ENCODE data around the gene CDCA5. TPM values are rescaled to one million over a fixed set of nuclear protein-coding genes. Genes with fewer than 3 reads are reported as not detected.

The CDCA5 gene
- total and polyA plus RNA-seq, 3 experiments from 2014 or later: 0.54 to 98.8 (median 94.9) TPM

DNA sequence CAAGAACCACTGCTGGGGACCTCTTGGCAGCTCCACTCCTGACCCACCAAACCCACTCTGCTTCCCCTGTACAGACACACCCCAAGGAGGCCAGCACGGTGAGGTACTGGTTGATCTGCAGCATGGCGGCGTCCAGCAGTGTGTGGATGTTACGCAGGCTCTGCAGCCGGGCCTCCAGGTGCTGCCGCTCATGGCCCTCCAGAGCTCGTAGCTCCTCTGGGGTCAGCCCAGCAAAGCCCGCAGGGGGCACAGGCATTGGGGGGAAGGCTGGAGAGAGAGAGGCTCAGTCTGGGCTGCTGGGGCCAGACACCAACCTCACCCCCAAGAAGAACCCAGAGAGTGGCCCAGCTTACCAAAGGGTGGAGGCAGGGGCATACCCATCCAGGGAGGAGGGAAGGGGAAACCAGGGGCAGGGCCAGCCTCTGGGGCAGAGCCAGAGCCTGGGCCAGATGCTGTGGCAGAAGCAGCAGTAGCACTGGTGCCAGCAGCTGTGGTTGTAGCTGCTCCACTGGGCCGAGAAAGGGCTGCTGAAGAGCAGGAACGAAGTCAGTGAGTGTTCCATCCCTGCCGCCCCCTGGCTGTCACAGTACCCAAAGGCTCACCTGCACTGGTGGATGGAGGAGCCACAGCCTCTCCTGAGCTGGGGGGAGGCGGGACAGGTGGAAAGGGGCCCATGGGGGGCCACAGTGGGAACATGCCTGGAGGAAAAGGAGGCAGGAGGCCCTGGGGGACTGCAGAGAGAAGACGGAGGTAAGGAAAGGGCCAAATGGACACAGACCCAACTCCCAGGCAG, 46.0 kb upstream of the CDCA5 start:
- Histone ChIP-seq H3K4me3 (ENCODE audit: low read length) (no peak overlapping the region), H3K36me3 (ENCODE audit: insufficient read depth, low read length) (peaks cover 66% of the 10 kb centered on the region), H3K27ac (ENCODE audit: low read depth, low read length) (no peak overlapping the region), H3K9me3 (ENCODE audit: low read length) (no peaks in the 10 kb centered on the region), H3K27me3 (ENCODE audit: insufficient read depth, low read length, poor library complexity, severe bottlenecking) (no peaks in the 10 kb centered on the region), H3K4me1 (ENCODE audit: insufficient read depth, low read length) (peaks cover 15% of the 10 kb centered on the region)
- Mint-ChIP-seq H3K27ac (peak overlapping the region in 1 of 8 donors; percentile 52), H3K4me1 (peaks cover 16 to 34% (median 17%) of the 10 kb centered on the region in 3 donors), H3K27me3 (peaks cover 0 to under 1% of the 10 kb centered on the region in 2 donors), H3K4me3 (peak overlapping the region in 1 of 7 donors; percentile 64), H3K9me3 (no peaks in the 10 kb centered on the region), H3K36me3 (peaks cover 0 to 95% (median 7%) of the 10 kb centered on the region in 3 donors)
- ChIA-PET POLR2A (interaction anchor here (0.6 kb wide), 1 partner anchor 1291 kb away, joined by 4 read pairs; the partner anchor contains the start of gene NPAS4), CTCF (interaction anchor here (0.9 to 2.4 kb wide), 3 partner anchors 8 to 18 kb away, joined by 3 to 10 read pairs (median 3); partner anchors contain the start of genes FAU, MRPL49, TM7SF2 and ZNHIT2)
- peak in 1 of 5 donors; percentile 44 for DNase-seq

DNA sequence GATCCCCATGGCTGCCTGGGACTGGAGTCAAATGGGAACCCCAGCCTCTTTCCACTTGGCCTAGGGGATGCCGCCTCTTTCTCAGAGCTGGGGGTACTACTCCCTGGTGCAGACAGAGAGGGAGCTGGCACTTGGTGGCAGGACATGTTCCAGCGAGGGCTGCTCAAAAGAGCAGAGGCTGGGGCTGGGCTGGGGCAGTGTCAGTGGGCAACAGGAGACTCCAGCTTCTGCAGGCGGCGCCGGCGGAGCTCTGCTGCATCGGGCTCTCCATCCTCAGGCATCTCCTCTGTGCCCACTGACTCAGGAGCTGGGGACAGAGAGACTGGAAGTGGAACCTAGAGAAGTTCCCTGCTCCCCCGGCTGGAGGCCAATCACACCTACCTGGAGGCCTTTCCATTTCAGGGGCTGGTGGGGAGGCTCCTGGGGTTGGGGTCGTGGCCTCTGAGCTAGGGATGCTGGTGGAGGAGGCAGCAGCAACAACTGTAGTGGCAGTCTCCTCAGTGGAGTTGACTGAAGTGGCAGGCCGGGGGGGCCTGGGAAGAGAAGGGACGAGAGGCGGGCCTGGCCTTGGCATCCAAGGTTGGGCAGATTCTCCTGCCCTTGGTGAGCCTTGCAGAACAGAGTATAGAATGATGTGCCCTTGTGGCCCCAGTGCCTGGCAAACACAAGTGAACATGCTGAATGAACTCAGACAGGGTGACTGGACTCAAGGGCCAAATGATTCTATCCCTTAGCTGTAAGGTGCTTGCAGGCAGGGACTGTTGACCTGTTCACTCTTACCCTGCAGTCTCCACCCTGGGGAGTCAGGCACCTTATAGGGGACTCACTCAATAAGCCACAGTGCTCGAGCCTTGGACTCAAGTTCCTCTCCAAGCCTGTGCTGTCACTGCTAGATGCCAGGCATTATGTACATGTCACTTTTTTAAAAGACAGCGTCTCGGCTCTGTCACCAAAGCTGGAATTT, 44.6 kb upstream of the CDCA5 start:
- no peaks in the 10 kb centered on the region for H3K27me3 Mint-ChIP-seq
- DNase-seq: peak in 1 of 5 donors; percentile 39
- POLR2A ChIA-PET: no interaction called here
- Histone ChIP-seq H3K27me3 (ENCODE audit: insufficient read depth, low read length, poor library complexity, severe bottlenecking) (no peaks in the 10 kb centered on the region), H3K9me3 (ENCODE audit: low read length) (no peaks in the 10 kb centered on the region), H3K4me1 (ENCODE audit: insufficient read depth, low read length) (peaks cover 12% of the 10 kb centered on the region), H3K4me3 (ENCODE audit: low read length) (no peak overlapping the region), H3K36me3 (ENCODE audit: insufficient read depth, low read length) (peaks cover 73% of the 10 kb centered on the region), H3K27ac (ENCODE audit: low read depth, low read length) (no peak overlapping the region)
- H3K4me1 Mint-ChIP-seq: peaks cover 13 to 32% (median 16%) of the 10 kb centered on the region in 3 donors
- H3K9me3 Mint-ChIP-seq: no peaks in the 10 kb centered on the region
- peak overlapping the region in 1 of 8 donors; percentile 38 for H3K27ac Mint-ChIP-seq
- H3K36me3 Mint-ChIP-seq: peaks cover 0 to 92% (median 8%) of the 10 kb centered on the region in 3 donors
- CTCF ChIA-PET: interaction anchor here (1.6 to 2.4 kb wide), 2 partner anchors 17 to 281 kb away, joined by 4 to 10 read pairs; partner anchors contain the start of gene TM7SF2
- H3K4me3 Mint-ChIP-seq: no peak overlapping the region

DNA sequence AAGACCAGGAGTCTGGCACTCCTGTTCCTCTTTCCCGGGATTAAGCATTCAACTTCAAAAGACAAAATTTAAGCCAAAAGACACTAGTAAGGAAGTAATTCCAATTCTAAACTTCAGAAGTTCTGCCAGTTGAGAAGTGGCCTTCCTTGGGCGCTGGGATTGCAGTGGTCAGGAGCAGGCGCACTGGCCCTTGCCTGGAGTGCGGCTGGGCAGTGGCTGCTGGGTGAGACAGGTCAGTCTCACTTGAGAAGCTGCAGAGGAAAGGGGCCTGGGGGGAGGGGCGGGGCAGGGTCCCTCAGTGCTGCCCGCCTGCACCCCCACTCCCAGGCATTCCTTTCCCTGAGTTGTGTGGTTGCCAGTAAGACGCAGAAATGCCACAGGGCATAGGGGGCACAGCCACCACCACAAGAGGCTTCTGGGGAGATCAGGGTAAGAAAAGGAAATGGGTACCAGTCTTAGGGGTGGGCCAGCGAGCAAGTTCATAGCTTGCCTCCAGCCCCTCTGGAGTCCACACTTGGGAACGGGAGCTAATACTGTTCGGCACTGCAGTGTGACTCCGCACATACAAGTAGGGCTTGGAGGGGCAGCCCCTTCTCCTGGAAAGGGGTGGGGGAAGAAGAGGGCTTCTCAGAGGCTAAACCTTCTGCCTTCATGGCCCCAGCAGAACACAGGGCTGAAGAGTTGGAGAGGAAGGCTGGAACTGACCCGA, 43.8 kb upstream of the CDCA5 start:
- CTCF ChIA-PET: interaction anchor here (1.6 kb wide), 1 partner anchor 280 kb away, joined by 4 read pairs; no protein-coding TSS in a partner anchor
- H3K4me1 Mint-ChIP-seq: peaks cover 9 to 32% (median 12%) of the 10 kb centered on the region in 3 donors
- Histone ChIP-seq H3K36me3 (ENCODE audit: insufficient read depth, low read length) (peaks cover 69% of the 10 kb centered on the region), H3K27me3 (ENCODE audit: insufficient read depth, low read length, poor library complexity, severe bottlenecking) (no peaks in the 10 kb centered on the region), H3K4me3 (ENCODE audit: low read length) (no peak overlapping the region), H3K27ac (ENCODE audit: low read depth, low read length) (no peak overlapping the region), H3K4me1 (ENCODE audit: insufficient read depth, low read length) (peaks cover 11% of the 10 kb centered on the region), H3K9me3 (ENCODE audit: low read length) (no peaks in the 10 kb centered on the region)
- peak overlapping the region in 2 of 8 donors; percentile 7 to 33 for H3K27ac Mint-ChIP-seq
- H3K27me3 Mint-ChIP-seq: no peaks in the 10 kb centered on the region
- H3K36me3 Mint-ChIP-seq: peaks cover 0 to 88% (median 8%) of the 10 kb centered on the region in 3 donors
- POLR2A ChIA-PET: no interaction called here
- H3K9me3 Mint-ChIP-seq: no peaks in the 10 kb centered on the region
- peak in 1 of 5 donors; percentile 32 for DNase-seq
- no peak overlapping the region for H3K4me3 Mint-ChIP-seq

DNA sequence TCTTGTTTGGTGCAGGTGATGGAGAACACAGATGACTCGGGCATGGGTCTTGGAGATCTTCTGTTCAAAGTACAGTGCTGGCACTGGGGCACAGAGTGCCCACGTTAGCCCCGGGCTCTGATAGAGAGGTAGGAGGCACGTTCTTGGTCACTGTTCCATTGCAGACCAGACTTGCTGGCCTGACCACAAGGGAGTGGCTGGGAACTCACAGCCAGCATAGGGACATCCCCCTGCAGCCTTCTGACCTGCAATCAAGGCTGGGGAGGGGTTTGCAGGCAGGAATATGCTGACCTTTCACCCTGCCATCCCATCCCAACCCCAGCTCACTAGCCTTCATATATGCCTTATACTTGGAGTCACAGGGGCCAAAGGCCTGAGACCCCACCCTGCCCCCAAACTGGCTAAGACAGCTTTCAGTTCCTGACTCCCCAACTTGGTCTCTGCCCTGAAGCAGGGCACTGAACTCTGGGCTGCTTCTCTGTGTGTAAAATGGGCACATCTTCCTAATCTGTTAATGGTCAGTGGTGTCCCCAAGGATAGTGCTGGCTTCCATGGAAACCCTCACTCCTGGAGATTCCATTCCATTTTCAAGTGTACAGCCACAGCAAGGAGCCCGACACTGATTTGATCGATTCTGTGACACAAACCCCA, 42.9 kb upstream of the CDCA5 start:
- ChIA-PET POLR2A (interaction anchor here (0.6 kb wide), 1 partner anchor 9 kb away, joined by 3 read pairs; the partner anchor contains the start of gene ZNHIT2), CTCF (no interaction called here)
- H3K27me3 Mint-ChIP-seq: no peaks in the 10 kb centered on the region
- no peaks in the 10 kb centered on the region for H3K9me3 Mint-ChIP-seq
- no peaks in the 10 kb centered on the region for H3K27me3 ChIP-seq (ENCODE audit: insufficient read depth, low read length, poor library complexity, severe bottlenecking)
- H3K36me3 Mint-ChIP-seq: peaks cover 3 to 88% (median 8%) of the 10 kb centered on the region in 3 donors
- H3K4me3 Mint-ChIP-seq: peak overlapping the region in 2 of 7 donors; percentile 17 to 54
- H3K9me3 ChIP-seq (ENCODE audit: low read length): no peaks in the 10 kb centered on the region
- H3K27ac ChIP-seq (ENCODE audit: low read depth, low read length): no peak overlapping the region
- peaks cover 7% of the 10 kb centered on the region for H3K4me1 ChIP-seq (ENCODE audit: insufficient read depth, low read length)
- no peak overlapping the region for H3K4me3 ChIP-seq (ENCODE audit: low read length)
- peak in 1 of 5 donors; percentile 31 for DNase-seq
- peaks cover 15 to 31% (median 19%) of the 10 kb centered on the region in 3 donors for H3K4me1 Mint-ChIP-seq
- peaks cover 60% of the 10 kb centered on the region for H3K36me3 ChIP-seq (ENCODE audit: insufficient read depth, low read length)
- peak overlapping the region in 4 of 8 donors; percentile 29 to 83 (median 68) for H3K27ac Mint-ChIP-seq

DNA sequence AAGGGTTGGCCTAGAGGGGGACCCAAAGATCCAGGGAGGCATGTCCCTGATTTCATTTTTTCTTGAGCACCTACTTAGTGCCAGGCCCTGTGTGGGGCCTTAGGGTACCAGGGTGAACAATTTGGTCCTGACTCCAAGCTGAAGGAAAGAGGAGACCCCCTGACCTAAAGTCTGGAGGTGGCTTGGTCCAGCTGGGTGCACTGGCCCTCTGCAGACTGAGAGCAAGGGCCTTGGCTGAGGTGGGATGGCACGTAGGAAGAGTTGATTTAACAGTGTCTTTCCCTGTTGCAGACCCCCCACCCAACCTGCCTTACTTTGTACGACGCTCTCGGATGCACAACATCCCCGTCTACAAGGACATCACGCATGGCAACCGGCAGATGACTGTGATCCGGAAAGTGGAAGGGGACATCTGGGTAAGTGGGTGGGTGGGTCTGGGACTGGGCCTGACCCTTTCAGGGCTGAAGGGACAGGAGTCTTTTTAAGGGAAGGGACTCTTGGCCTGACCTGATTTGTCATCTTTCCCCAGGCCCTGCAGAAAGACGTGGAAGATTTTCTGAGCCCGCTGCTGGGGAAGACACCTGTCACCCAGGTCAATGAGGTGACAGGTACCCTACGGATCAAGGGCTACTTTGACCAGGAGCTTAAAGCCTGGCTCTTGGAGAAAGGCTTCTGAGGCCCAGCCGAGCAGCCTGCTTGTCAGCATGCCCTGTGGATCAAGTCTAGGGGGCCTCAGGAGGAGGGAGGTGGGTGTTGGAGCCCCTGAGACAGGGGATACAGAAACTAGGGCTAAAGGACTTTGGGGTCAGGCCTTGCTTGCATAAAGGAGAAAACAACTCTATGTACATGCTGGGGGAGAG, 41.6 kb upstream of the CDCA5 start:
- no peak overlapping the region for H3K4me3 ChIP-seq (ENCODE audit: low read length)
- peak overlapping the region in 3 of 8 donors; percentile 42 to 69 (median 50) for H3K27ac Mint-ChIP-seq
- no peaks in the 10 kb centered on the region for H3K27me3 Mint-ChIP-seq
- H3K27ac ChIP-seq (ENCODE audit: low read depth, low read length): no peak overlapping the region
- CTCF ChIA-PET: no interaction called here
- no peaks in the 10 kb centered on the region for H3K9me3 ChIP-seq (ENCODE audit: low read length)
- peaks cover 4 to 88% (median 7%) of the 10 kb centered on the region in 3 donors for H3K36me3 Mint-ChIP-seq
- H3K36me3 ChIP-seq (ENCODE audit: insufficient read depth, low read length): peaks cover 59% of the 10 kb centered on the region
- no peaks in the 10 kb centered on the region for H3K9me3 Mint-ChIP-seq
- POLR2A ChIA-PET: interaction anchor here (0.5 kb wide), 1 partner anchor 134 kb away, joined by 3 read pairs; no protein-coding TSS in a partner anchor
- H3K4me1 ChIP-seq (ENCODE audit: insufficient read depth, low read length): peaks cover 18% of the 10 kb centered on the region
- H3K27me3 ChIP-seq (ENCODE audit: insufficient read depth, low read length, poor library complexity, severe bottlenecking): no peaks in the 10 kb centered on the region
- peak overlapping the region in 1 of 7 donors; percentile 69 for H3K4me3 Mint-ChIP-seq
- DNase-seq: peak in 1 of 5 donors; percentile 17
- H3K4me1 Mint-ChIP-seq: peaks cover 21 to 36% (median 30%) of the 10 kb centered on the region in 3 donors

DNA sequence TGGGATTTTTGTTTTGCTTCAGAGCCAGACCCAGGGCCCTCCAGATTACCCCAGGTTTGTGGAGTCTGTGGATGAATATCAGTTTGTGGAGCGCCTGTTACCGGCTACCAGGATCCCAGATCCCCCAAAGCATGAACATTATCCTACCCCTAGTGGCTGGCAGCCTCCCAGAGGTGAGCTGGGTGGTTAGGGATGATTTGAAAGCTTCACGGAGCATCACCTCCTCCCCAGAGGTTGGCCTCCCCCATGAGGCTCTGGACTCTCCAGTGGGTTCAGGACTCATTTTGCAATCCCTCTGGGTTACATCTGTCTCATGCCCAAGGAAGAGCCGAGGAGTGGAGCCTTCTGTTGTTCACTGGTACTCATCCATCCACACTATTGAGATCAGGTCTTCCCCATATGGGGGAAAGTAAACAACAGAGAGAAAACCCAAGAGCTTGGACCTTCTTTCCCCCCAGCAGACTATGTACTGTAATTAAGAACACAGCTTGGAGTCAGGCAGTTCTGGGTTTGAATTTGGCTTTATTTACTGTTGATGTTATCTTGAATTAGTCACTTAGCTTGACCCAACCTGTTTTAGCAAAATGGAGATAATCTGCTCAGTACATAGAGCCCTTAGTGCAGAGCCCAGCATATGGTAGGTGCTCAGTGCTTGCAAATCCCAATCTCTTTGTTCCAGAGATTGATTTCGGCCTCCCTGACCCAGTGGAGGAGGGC, 40.8 kb upstream of the CDCA5 start:
- peaks cover 21% of the 10 kb centered on the region for H3K4me1 ChIP-seq (ENCODE audit: insufficient read depth, low read length)
- peaks cover 22 to 41% (median 33%) of the 10 kb centered on the region in 3 donors for H3K4me1 Mint-ChIP-seq
- H3K27me3 Mint-ChIP-seq: no peaks in the 10 kb centered on the region
- ChIA-PET POLR2A (interaction anchor here (1.0 to 1.2 kb wide), 2 partner anchors 10 to 13 kb away, joined by 3 to 4 read pairs; partner anchors contain the start of gene SYVN1), CTCF (no interaction called here)
- peak overlapping the region in 6 of 8 donors; percentile 12 to 80 (median 46) for H3K27ac Mint-ChIP-seq
- H3K27me3 ChIP-seq (ENCODE audit: insufficient read depth, low read length, poor library complexity, severe bottlenecking): no peaks in the 10 kb centered on the region
- H3K9me3 Mint-ChIP-seq: no peaks in the 10 kb centered on the region
- peak in 1 of 5 donors; percentile 25 for DNase-seq
- no peaks in the 10 kb centered on the region for H3K9me3 ChIP-seq (ENCODE audit: low read length)
- H3K27ac ChIP-seq (ENCODE audit: low read depth, low read length): peak overlapping the region; percentile 6
- H3K4me3 Mint-ChIP-seq: peak overlapping the region in 5 of 7 donors; percentile 28 to 73 (median 35)
- peaks cover 59% of the 10 kb centered on the region for H3K36me3 ChIP-seq (ENCODE audit: insufficient read depth, low read length)
- H3K36me3 Mint-ChIP-seq: peaks cover 4 to 88% (median 7%) of the 10 kb centered on the region in 3 donors
- no peak overlapping the region for H3K4me3 ChIP-seq (ENCODE audit: low read length)

Data from CD8-positive, alpha-beta memory T cell (primary cell).